Measurements from ENCODE around the gene ICE2. TPM values are rescaled to one million over a fixed set of nuclear protein-coding genes. Genes with fewer than 3 reads are reported as not detected.

Gene ICE2
- total RNA-seq, 1 experiment from 2014 or later = 14.5 TPM

DNA sequence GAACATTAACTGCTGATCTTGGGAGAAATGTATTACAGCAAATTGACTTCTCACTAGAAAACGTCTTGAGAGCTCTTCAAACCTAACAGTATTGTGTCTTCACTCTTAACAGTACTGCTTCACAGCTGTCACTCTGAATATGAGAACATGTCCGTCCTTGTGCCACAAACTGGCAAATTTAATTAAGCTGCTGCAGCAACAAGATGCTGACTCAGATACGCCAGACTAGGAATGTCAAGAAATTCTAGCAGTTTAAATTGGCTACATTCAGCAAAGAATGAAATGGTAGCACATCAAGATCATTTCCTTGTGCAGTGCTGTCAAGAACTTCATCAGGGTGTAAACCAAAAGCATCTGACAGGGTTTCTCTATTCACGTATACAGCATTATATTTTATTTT lies 7.6 kb downstream of the ICE2 start:
- no peak for DNase-seq
- no peak overlapping the region for H3K4me3 ChIP-seq

DNA sequence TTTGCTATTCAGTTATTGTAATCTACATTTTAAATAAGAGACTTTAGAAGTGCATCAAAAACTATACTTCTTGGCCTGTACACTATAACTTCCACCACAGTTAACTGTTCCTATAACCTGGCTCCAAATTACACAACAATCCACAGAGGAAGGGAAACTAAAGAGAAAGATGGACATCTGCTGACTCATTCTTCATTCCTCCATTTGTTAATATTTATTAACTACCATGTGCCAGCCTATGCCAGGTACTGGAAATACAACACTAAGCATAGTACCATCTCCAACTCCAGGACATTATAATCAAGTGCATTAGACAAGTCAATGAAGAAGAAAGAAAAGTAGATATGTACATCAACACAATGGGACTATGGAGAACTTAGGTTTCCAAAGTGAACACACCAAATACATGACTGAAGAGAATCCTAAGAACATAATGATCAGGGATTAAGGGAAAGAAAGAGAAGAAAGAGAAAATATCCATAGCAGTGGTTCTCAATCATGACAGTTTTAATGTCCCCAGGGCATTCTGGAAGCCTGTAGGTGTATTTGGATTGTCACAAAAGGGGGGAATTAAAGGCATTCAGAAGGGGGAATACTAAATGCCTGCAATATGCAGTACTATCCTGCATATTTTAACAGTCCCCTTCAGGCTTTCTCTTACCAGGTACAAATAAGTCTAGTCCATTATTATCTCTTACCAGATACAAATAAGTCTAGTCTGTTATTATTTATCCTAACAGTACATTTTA lies 8.9 kb downstream of the ICE2 start:
- Histone ChIP-seq H3K4me3 (no peak overlapping the region), H3K9me3 (no peaks in the 10 kb centered on the region), H3K27me3 (no peaks in the 10 kb centered on the region), H3K36me3 (peaks cover 56% of the 10 kb centered on the region)
- DNase-seq = no peak

More for the DNA sequence above, 7.6 kb downstream of the ICE2 start:
- Histone ChIP-seq H3K9me3 (no peaks in the 10 kb centered on the region), H3K36me3 (peaks cover 61% of the 10 kb centered on the region), H3K27me3 (no peaks in the 10 kb centered on the region)

DNA sequence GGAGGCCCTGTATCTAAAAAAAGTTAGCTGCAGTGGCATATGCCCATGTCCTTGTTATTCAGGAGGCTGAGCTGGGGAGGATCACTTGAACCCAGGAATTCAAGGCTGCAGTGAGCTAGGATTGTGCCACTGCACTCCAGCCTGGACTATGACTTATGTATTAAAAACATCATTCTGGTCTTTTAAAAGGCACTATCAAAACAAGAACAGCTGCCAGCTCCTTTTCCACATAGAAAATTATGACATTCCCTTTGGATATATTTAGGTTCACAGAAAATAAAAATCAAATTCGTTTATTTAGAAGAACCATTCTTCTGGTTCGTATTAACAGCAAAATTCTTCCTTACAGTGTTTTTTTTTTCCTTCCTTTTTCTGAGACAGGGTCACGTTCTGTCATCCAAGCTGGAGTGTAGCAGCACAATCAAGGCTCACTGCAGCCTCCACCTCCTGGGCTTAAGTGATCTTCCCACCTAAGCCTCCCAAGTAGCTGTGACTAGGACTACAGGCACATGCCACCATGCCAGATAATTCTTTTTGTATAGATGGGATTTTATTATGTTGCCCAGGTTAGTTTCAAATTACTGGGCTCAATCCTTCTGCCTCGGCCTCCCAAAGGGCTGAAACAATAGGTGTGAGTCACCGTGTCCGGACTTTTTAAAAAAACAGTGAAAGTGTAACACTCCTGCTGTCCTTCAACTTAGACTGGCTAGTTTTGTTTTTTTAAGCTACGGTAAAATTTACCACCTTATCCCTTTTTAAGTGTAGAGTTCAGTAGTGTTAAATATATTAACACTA lies 13.9 kb downstream of the ICE2 start:
- Histone ChIP-seq H3K4me3 (no peak overlapping the region), H3K27me3 (no peaks in the 10 kb centered on the region), H3K9me3 (no peaks in the 10 kb centered on the region), H3K36me3 (peaks cover 59% of the 10 kb centered on the region)
- DNase-seq = no peak

DNA sequence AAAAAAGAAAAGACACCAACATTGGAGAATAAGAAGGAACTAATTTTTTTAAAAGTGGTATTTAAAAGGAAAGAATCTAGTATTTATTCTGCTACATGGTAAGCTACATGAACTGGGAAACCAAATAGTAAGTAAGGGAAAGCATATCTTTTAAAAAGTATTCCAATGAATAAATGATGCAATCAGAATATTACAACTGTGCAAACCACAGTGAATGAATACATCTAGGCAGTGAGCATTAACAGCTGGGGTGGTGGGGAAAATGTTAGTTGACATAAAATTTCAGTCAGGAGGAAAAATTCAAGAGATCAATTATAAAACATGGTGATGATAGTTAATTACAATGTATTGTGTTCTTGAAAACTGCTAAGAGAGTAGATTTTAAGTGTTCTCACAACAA lies 16.9 kb downstream of the ICE2 start:
- Histone ChIP-seq H3K4me3 (no peak overlapping the region), H3K27me3 (no peaks in the 10 kb centered on the region)
- no peak for DNase-seq

DNA sequence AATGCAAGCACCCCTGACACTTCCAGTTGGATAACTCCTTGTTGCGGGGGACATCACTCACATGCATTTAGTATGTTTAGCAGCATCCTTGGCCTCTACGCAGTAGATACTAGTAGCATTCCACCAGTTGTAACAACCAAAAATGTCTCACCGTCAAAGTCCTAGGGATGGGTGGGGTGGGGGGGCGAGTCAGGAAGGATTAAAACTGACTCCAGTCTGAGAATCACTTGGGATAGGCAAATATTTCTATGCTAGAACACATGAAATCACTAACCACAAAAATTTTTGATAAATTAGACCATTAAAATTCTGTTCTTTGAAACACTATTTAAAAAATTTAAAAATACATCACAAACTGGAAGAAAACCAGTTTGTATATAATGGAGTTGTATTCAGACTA lies 18.0 kb downstream of the ICE2 start:
- Histone ChIP-seq H3K36me3 (peaks cover 28% of the 10 kb centered on the region), H3K4me3 (no peak overlapping the region), H3K27me3 (no peaks in the 10 kb centered on the region), H3K9me3 (no peaks in the 10 kb centered on the region)
- no peak for DNase-seq

More for the DNA sequence above, 16.9 kb downstream of the ICE2 start:
- no peaks in the 10 kb centered on the region for H3K9me3 ChIP-seq
- peaks cover 37% of the 10 kb centered on the region for H3K36me3 ChIP-seq

DNA sequence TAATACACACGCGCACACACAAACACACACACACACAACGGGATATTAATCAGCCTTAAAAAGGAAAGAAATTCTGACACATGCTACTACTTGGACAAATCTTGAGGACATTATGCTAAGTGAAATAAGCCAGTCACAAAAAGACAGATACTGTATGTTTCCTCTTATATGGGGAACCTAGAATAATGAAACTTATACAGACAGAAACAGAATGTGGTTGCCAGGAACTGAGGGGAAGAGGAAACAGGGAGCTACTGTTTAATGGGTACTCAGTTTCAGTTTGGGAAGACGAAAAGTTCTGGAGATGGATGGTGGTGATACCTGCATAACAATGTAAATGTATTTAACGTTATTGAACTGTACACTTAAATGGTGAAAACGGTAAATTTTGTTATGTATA lies 20.2 kb downstream of the ICE2 start:
- no peak for DNase-seq
- Histone ChIP-seq H3K4me3 (no peak overlapping the region), H3K36me3 (peaks cover 31% of the 10 kb centered on the region), H3K9me3 (no peaks in the 10 kb centered on the region), H3K27me3 (no peaks in the 10 kb centered on the region)

DNA sequence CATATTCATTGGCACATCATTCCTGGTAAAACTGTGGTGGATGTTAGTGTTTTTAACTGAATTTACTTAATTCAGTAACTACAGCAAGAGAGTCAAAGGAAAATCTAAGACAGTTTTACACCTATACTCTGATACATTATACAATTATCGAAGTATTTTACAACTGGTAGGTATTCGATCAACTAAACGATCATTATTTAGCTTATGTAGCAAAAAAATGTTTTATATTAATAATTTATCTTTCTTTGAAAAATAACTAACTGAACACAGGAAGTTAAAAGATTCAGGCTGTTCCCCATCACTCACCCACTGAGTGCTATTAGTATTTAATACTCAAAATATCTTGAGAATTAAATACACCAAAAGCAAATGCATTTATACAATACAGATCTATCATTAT lies 21.0 kb downstream of the ICE2 start:
- Histone ChIP-seq H3K4me3 (no peak overlapping the region), H3K36me3 (peaks cover 35% of the 10 kb centered on the region), H3K9me3 (no peaks in the 10 kb centered on the region), H3K27me3 (no peaks in the 10 kb centered on the region)
- no peak for DNase-seq

DNA sequence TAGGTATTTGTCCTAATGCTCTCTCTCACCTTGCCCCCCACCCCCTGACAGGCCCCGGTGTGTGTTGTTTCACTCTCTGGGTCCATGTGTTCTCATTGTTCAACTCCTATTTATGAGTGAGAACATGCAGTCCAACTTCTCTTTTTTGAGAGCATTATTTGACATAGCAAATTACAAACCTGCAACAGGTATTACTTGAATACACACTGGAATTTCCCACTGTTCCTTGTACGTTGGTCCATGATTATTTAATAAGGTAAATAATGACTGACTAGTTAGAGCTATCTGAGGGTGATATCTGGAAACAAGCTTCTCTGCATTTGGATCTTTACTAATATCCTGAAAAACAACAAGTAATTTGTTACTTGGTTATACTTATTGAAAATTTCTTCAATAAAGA lies 24.1 kb downstream of the ICE2 start:
- Histone ChIP-seq H3K9me3 (no peaks in the 10 kb centered on the region), H3K4me3 (no peak overlapping the region), H3K27me3 (no peaks in the 10 kb centered on the region), H3K36me3 (peaks cover 39% of the 10 kb centered on the region)
- DNase-seq = no peak

DNA sequence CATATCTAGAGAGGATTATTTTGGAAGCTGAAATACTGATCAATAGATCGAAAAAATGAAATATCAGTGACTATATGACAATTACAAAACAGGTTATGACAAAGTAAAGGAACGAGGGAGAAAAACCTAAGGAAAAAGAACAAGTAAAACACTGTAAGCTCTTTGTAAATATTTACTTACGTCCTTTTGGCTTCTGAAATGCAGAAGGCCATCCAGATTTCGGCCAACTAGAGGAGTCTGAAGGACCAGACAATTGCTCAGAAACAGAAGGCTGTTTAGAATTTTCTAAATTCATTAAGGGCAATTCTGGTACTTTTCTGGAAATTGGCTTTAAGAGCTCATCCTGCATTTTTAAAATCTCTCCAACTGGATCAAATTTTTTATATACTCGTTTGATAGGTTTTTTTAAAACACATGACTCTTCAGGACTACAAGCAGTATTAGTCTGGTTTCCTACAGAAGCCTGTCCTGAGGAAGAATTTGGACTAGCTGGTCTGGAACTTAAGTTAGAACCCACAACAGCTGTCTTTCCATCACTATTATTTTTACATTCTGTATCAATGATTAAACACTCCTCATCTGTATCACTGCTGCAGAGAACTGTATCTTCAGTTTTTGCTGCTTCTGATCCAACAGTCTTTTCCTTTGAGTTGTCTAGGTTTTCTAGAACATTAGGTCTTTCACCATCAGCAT lies 30.1 kb downstream of the ICE2 start:
- no peak overlapping the region for H3K4me3 ChIP-seq
- no peak for DNase-seq
- H3K9me3 ChIP-seq = no peaks in the 10 kb centered on the region
- H3K36me3 ChIP-seq = peaks cover 35% of the 10 kb centered on the region
- no peaks in the 10 kb centered on the region for H3K27me3 ChIP-seq

DNA sequence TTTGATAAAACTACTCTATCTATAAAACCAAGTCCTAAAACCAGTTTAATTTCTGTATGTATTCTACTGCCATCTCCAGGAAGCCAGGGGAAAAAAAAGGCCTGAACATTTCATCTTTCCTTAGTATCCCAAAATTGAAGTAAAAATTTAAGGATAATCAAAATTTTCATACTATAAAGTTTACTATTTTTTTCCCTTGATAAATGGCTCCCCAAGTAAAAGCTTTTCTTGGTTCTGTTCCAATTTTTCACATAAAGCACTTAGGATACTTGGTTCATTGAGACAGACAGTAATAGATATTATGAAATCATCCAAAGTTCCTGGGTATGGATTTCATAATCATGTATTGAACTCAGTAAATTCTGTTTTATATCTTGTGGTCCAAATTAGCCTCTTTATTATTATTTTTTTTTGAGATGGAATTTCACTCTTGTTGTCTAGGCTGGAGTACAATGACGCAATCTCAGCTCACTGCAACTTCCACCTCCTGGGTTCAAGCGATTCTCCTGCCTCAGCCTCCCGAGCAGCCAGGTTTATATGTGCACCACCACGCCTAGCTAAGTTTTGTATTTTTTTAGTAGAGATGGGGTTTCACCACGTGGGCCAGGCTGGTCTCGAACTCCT lies 34.5 kb downstream of the ICE2 start:
- Histone ChIP-seq H3K9me3 (no peaks in the 10 kb centered on the region), H3K4me3 (no peak overlapping the region), H3K36me3 (peaks cover 34% of the 10 kb centered on the region), H3K27me3 (no peaks in the 10 kb centered on the region)
- DNase-seq = no peak

DNA sequence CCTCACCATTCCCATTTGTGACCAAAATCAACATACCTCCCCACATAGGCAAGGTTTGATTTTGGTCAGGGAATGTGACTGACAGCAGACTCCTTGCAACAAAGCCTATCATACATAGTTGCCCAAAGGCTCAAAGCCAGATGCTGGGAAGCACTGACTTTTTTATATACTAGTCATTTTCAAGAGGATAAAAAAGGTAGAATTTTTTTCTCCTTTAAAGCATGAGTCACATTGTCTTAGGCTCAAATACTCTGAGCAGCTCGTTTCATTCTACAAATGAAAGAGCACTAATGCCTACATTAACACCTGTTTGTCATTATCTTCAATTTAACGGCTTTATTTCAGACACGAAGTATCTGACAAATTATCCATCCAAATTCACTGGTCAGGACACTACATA lies 36.2 kb downstream of the ICE2 start:
- H3K36me3 ChIP-seq = peaks cover 32% of the 10 kb centered on the region
- no peak for DNase-seq
- H3K4me3 ChIP-seq = no peak overlapping the region
- no peaks in the 10 kb centered on the region for H3K9me3 ChIP-seq
- H3K27me3 ChIP-seq = no peaks in the 10 kb centered on the region

DNA sequence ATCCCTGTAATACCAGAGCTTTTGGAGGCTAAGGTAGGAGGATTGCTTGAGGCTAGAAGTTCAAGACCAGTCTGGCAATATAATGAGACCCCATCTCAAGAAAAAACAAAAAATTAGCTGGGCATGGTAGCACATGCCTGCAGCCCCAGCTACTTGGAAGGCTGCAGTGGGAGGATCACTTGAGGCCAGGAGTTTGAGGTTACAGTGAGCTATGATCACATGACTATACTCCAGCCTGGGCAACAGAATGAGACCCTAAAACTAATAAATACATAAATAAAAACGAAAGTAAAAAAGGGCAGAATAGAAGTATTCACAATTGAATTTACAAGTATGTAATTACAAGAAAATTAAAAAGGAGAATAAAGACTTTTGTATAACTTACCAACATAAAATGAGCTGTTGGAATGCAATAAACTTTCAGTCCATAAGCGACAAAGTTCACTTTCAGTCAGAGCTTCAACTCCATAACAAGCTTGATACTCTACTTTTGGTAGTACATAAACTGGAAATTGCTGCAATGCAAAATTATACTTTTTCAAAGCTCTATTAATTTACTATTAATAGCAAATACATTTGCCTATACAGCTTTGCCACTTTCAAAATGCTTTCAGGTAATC lies 36.8 kb downstream of the ICE2 start:
- peaks cover 32% of the 10 kb centered on the region for H3K36me3 ChIP-seq
- DNase-seq = no peak
- no peak overlapping the region for H3K4me3 ChIP-seq
- H3K27me3 ChIP-seq = no peaks in the 10 kb centered on the region
- H3K9me3 ChIP-seq = no peaks in the 10 kb centered on the region

DNA sequence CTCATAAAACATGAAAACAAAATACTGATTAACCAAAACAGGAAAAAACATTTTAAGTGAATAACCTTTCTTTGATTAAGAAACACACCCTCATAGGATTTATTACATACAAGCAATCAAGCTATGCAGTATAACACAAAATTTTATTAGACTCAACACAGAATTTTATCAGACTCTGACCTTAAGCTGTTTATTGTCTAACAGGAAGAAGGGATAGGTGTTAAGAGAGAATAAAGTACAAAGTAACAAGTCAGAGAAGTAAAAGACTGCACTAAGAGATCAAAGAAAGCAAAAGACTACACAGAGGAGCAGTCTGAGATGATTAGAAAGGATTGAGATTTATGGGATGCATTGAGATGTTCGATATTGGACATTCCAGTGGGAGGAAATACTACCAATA lies 37.6 kb downstream of the ICE2 start:
- H3K36me3 ChIP-seq = peaks cover 32% of the 10 kb centered on the region
- no peak for DNase-seq
- H3K27me3 ChIP-seq = no peaks in the 10 kb centered on the region
- no peaks in the 10 kb centered on the region for H3K9me3 ChIP-seq
- H3K4me3 ChIP-seq = no peak overlapping the region

DNA sequence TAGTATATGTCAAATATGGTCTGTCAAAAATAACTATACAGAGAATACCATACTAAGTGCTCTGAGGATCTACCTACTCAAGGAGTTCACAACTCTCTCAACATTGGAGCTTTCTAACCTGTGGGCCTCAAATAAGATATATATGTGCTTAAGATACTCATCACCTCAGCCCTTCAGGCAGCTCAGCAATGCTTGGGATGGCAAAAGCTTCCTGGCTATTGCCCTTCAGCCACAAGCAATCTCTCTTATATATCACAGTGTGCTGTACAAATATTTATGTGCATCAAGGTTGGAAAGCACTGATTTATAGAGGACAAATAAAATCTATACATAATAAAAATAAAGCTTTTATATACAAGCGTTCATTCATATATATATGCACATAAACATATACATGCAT lies 40.3 kb downstream of the ICE2 start:
- no peak overlapping the region for H3K4me3 ChIP-seq
- H3K27me3 ChIP-seq = no peaks in the 10 kb centered on the region
- H3K9me3 ChIP-seq = no peaks in the 10 kb centered on the region
- no peak for DNase-seq
- peaks cover 41% of the 10 kb centered on the region for H3K36me3 ChIP-seq

DNA sequence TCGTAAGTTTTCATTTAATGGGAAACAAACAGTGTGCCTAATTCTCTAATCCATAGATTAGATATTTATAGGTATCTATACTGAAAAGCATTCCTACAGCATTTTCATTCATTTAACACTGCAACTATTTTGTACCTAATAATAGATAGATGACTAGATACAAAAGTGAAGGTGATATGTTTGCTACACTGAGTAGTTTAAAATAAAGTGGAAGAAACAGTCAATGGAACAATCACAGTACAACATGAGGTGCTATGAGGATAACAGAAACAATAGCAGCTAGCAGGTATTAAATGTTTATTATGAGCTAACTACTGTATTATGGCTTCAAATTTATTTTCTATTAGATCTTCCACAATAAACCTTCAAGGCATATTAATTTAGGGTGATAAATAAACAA lies 50.0 kb downstream of the ICE2 start:
- Histone ChIP-seq H3K36me3 (peaks cover 20% of the 10 kb centered on the region), H3K27me3 (no peaks in the 10 kb centered on the region), H3K9me3 (no peaks in the 10 kb centered on the region), H3K4me3 (no peak overlapping the region)
- DNase-seq = no peak

DNA sequence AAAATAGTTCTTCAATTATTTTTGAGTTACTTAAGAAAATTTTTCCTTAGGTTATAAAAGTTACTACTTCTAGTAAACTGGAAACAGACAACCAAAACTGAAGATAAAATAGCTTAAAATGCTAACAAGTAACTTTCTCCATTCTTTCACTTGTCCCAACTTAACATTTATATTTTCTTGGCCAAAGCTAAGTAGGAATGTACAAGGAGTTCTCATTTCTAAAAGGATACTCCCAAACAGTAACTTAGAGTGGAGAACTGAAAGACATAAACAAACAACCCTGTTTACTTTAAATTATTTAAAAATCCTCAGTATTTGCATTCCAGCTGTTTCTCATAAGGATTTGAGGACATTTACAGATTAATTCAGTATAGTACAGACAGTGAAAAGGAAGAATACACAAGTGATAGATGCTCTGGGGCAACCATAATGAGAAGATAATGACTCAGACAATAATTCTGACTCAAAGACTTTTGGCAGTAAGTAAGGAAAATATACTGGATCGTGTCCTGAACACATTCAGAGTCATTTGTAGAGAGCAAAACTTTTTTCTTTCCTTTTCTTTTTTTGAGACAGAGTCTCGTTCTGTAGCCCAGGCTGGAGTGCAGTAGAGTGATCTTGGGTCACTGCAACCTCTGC lies 52.0 kb downstream of the ICE2 start:
- H3K27me3 ChIP-seq = no peaks in the 10 kb centered on the region
- no peaks in the 10 kb centered on the region for H3K9me3 ChIP-seq
- no peak for DNase-seq
- H3K4me3 ChIP-seq = no peak overlapping the region
- peaks cover 33% of the 10 kb centered on the region for H3K36me3 ChIP-seq

All from MG63 (cell line).